ENCODE measurements around the gene BMPR1A.

The BMPR1A gene

GRCh38 chr10:86940677-86941076 is 184.3 kb downstream of the BMPR1A start:
- no peak for DNase-seq (ENCODE audit: low read depth, low spot score)
- ChIA-PET CTCF (interaction anchor here (0.7 to 17.4 kb wide), 12 partner anchors 9 to 252 kb away, joined by 3 to 171 read pairs (median 5); partner anchors contain the start of genes ADIRF, MMRN2 and SNCG), POLR2A (no interaction called here)
- TF ChIP-seq CTCF (IDR thresholded peaks at IDR 0.05; ENCODE audit: insufficient read depth, low read length, missing control alignments) = no peak
- H3K4me3 ChIP-seq (ENCODE audit: low read depth, low read length) = no peak overlapping the region

DNA sequence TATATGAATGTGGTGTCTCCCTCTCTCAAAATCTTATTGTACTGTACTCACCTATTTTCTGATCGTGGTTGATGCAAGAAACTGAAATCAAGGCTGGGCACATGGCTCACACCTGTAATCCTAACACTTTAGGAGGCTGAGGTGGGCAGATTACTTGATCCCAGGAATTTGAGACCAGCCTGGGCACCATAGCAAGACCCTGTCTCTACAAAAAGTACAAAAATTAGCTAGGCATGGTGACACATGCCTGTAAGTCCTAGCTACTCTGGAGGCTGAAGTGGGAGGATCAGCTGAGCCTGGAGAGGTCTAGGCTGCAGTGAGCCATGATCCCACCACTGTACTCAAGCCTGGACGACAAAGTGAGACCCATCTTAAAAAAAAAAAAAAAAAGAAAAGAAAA is 185.0 kb downstream of the BMPR1A start:
- no peak for DNase-seq (ENCODE audit: low read depth, low spot score)
- ChIA-PET CTCF (interaction anchor here (0.8 to 17.4 kb wide), 10 partner anchors 10 to 253 kb away, joined by 3 to 171 read pairs (median 5); partner anchors contain the start of genes ADIRF, MMRN2 and SNCG), POLR2A (no interaction called here)
- H3K4me3 ChIP-seq (ENCODE audit: low read depth, low read length) = no peak overlapping the region
- no peak for TF ChIP-seq CTCF (IDR thresholded peaks at IDR 0.05; ENCODE audit: insufficient read depth, low read length, missing control alignments)

- TF ChIP-seq CTCF (IDR thresholded peaks at IDR 0.05; ENCODE audit: insufficient read depth, low read length, missing control alignments) = no peak
- H3K4me3 ChIP-seq (ENCODE audit: low read depth, low read length) = no peak overlapping the region
- no peak for DNase-seq (ENCODE audit: low read depth, low spot score)
- ChIA-PET CTCF (interaction anchor here (0.8 to 17.4 kb wide), 11 partner anchors 11 to 254 kb away, joined by 3 to 171 read pairs (median 5); partner anchors contain the start of genes ADIRF, MMRN2 and SNCG), POLR2A (no interaction called here)
These were observed 185.6 kb downstream of the BMPR1A start for GRCh38 chr10:86941991-86942421.

DNA sequence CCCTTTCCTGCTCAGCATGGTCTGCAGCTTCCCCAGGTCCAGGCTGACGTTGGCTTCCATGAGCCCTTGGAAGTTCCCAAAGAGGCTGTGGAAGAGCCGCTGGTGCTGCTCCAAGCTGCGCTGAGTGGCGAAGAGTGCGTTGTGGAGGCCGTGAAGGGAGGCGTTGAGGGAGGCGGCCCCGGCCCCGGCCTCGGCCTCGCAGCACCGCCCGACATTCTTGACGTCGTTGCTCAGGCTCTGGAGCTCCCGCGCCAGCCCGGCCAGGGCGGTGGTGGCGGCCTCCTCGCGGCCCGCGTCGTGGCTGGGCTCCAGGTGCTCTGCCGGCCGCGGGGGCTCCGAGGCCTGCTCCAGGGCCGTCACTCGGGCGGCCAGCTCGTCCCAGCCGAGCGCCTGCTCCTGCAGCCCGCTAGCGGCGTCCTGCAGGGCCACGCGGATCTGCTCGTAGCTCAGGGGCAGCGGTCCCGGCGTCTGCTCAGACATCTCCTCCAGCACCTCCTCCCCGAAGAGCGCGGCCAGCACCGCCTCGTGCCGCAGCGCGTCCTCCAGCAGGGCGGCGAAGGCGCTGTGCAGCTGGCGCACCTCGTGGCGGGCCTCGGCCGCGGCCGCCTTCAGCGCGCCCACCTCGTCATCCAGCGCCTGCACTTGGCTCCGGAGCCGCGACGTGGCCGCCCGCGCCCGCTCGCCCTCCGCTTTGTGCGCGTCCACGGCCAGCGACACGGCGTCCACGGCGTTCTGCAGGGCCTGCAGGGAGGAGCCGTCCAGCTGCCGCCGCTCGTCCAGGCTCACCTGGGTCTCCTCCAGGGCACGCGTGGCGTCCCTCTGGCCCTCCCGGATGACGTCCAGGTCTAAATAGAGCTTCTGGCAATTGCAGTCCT is 186.3 kb downstream of the BMPR1A start:
- no peak for DNase-seq (ENCODE audit: low read depth, low spot score)
- ChIA-PET CTCF (interaction anchor here (0.8 to 17.4 kb wide), 12 partner anchors 11 to 254 kb away, joined by 3 to 171 read pairs (median 5); partner anchors contain the start of genes ADIRF, MMRN2 and SNCG), POLR2A (no interaction called here)
- H3K4me3 ChIP-seq (ENCODE audit: low read depth, low read length) = no peak overlapping the region
- TF ChIP-seq CTCF (IDR thresholded peaks at IDR 0.05; ENCODE audit: insufficient read depth, low read length, missing control alignments) = no peak

DNA sequence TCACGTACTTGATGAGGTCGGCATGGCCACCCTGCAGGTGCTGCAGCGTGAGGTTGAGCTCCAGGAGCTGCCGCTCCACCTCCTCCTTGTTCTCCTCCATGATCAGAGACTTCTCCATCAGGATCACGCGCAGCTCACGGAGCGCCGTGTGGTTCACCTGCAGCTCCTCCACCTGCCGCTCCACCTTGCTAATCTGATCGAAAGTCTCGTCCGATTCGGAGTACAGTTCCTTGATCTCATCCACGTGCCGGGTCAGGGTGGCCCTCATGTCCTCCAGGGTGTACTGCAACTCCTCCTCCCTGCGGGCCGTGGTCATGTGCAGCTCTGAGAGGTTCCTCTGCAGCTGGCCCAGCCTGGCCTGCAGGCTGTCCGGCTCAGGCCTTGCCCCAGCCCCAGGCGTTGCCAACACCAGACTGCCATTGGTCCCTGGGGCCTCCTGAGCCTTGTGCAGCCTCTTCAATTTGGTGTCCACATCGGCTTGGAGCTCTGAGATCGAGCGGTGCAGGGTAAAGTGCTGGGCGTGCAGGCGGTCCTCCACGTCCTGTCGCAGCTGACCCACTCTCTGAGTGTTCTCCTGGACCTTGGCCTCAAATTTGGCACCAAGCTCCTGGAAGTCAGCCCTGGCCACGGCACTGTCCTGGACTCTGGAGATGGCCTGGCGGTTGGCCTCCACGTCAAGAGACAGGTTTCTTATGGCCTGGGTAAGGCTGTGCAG is 187.1 kb downstream of the BMPR1A start:
- DNase-seq (ENCODE audit: low read depth, low spot score) = no peak
- H3K4me3 ChIP-seq (ENCODE audit: low read depth, low read length) = no peak overlapping the region
- ChIA-PET POLR2A (no interaction called here), CTCF (interaction anchor here (0.8 to 17.4 kb wide), 10 partner anchors 12 to 543 kb away, joined by 3 to 171 read pairs (median 5); partner anchors contain the start of genes ADIRF, MMRN2 and SNCG)
- no peak for TF ChIP-seq CTCF (IDR thresholded peaks at IDR 0.05; ENCODE audit: insufficient read depth, low read length, missing control alignments)
